B cell (primary cell): Measurements from ENCODE around the gene CERK.

Source experiments
- EZH2 ChIP-seq: IDR thresholded peaks from 2 replicates; pipeline ENCODE4 v1.6.1; 2012; ENCODE audit warnings: borderline replicate concordance, low read depth, mild to moderate bottlenecking, moderate library complexity, low read length; ENCODE audit not compliant: insufficient read depth, poor library complexity, severe bottlenecking
- TF ChIP-seq, protein P1 (sequence below): fragments of 200-600 bp; IDR thresholded peaks from one replicate; pipeline ENCODE4 v1.8.0; 2022; ENCODE audit warnings: antibody characterized with exemption, mild to moderate bottlenecking

DNA sequence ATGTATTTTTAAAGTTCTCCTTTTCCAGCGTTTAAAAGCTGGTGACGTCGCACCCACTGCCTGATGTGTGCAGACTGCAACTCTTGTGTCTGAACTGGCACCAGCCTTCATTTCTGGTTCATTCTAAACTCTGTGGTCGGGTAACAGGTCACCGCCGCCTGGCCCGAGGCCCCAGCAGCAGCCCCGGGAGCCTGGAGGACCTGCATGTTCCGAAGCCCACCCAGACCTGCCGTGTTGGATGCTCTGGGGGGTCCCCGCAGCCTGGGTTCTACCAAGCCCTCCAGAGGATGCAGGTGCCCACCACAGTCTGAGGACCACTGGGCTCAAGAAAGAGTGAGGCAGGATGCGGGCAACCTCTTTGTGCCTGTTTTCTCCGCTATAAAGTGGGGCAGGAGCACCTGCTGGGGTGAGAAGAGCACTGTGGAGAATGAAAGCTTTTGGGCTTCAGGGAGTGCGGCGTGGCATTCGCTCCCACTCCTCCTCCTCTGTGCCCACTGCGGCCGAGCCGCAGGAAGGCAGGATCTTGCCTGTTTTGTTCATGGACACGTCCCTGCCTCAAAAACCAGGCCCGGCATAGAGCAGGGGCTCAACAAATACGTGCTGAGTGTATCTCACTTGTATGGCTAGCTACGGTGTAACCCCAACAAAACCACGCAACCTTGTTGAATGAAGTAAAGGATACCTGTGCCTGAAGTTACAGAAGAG is 40.1 kb downstream of the CERK start:
- TF ChIP-seq, protein P1, sequence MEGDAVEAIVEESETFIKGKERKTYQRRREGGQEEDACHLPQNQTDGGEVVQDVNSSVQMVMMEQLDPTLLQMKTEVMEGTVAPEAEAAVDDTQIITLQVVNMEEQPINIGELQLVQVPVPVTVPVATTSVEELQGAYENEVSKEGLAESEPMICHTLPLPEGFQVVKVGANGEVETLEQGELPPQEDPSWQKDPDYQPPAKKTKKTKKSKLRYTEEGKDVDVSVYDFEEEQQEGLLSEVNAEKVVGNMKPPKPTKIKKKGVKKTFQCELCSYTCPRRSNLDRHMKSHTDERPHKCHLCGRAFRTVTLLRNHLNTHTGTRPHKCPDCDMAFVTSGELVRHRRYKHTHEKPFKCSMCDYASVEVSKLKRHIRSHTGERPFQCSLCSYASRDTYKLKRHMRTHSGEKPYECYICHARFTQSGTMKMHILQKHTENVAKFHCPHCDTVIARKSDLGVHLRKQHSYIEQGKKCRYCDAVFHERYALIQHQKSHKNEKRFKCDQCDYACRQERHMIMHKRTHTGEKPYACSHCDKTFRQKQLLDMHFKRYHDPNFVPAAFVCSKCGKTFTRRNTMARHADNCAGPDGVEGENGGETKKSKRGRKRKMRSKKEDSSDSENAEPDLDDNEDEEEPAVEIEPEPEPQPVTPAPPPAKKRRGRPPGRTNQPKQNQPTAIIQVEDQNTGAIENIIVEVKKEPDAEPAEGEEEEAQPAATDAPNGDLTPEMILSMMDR = no peak
- TF ChIP-seq EZH2 = no peak
